HepG2 (cell line): ENCODE measurements around the gene KCTD15. TPM values are rescaled to one million over a fixed set of nuclear protein-coding genes. Genes with fewer than 3 reads are reported as not detected.

Experiments
- CBX5 ChIP-seq: sonication (generic); formaldehyde crosslinking; IDR thresholded peaks from 2 replicates; pipeline ENCODE4 v1.4.0; 2020; ENCODE audit warnings: missing genetic modification reagents, borderline replicate concordance
- PAF1 ChIP-seq: IDR thresholded peaks from 2 replicates; pipeline ENCODE4 v1.6.1; 2016; ENCODE audit warnings: missing genetic modification reagents, missing compliant biosample characterization
- RFX3 ChIP-seq: IDR thresholded peaks from 2 replicates; pipeline ENCODE4 v1.6.1; 2016; ENCODE audit warnings: missing biosample characterization, missing genetic modification reagents
- SKI ChIP-seq: fragments of 450-650 bp; IDR thresholded peaks from one replicate; pipeline ENCODE4 v1.6.1; 2018; ENCODE audit warnings: mild to moderate bottlenecking; ENCODE audit not compliant: partially characterized antibody
- SMARCE1 ChIP-seq: fragments of 450-650 bp; IDR thresholded peaks from 2 replicates; pipeline ENCODE4 v1.6.1; 2017; ENCODE audit warnings: borderline replicate concordance
- ZBTB3 ChIP-seq: sonication (generic); formaldehyde crosslinking; IDR thresholded peaks from 2 replicates; pipeline ENCODE4 v1.4.0; 2020; ENCODE audit warnings: low read depth, mild to moderate bottlenecking, moderate library complexity, missing genetic modification reagents, borderline replicate concordance
- ZNF143 ChIP-seq: sonication (generic); formaldehyde crosslinking; IDR thresholded peaks from 2 replicates; pipeline ENCODE4 v1.4.0; 2020; ENCODE audit warnings: missing genetic modification reagents
- ZNF468 ChIP-seq: sonication (generic); formaldehyde crosslinking; IDR thresholded peaks from 2 replicates; pipeline ENCODE4 v1.8.0; 2022; ENCODE audit warnings: mild to moderate bottlenecking, moderate library complexity, missing genetic modification reagents
- ZNF670 ChIP-seq: sonication (generic); formaldehyde crosslinking; IDR thresholded peaks from 2 replicates; pipeline ENCODE4 v1.8.0; 2022; ENCODE audit warnings: mild to moderate bottlenecking, missing genetic modification reagents, borderline replicate concordance
- ZNF709 ChIP-seq: sonication (generic); formaldehyde crosslinking; IDR thresholded peaks from 2 replicates; pipeline ENCODE4 v1.5.0; 2020; ENCODE audit warnings: mild to moderate bottlenecking, missing genetic modification reagents
- ZNF747 ChIP-seq: sonication (generic); formaldehyde crosslinking; IDR thresholded peaks from 2 replicates; pipeline ENCODE4 v1.8.1; 2023; ENCODE audit warnings: missing genetic modification reagents, mild to moderate bottlenecking, borderline replicate concordance
- polyA plus RNA-seq, 8 experiments: library from polyadenylated mRNA; depleted of rRNA in 3 of 8; stranded (reverse) in 7 of 8; unstranded in 1 of 8; fragments of >200 nt; fragmentation: Illumina TruSeq in 4 of 8; extraction: Trizol in 4 of 8; gene quantifications; 2 replicates each; pipeline versions ENCODE4 v1.2.1 to v1.2.3, GENCODE V29; 2011 to 2016; ENCODE audit warnings: low read depth in 4 of 8, missing spikeins in 1 of 8, mixed read lengths in 1 of 8; ENCODE audit not compliant: insufficient read depth in 1 of 8
- total RNA-seq, 5 experiments: library from RNA; depleted of rRNA; stranded (reverse); fragments of >200 nt; fragmentation: Illumina TruSeq; extraction: Trizol; gene quantifications; 2 replicates each; pipeline ENCODE4 v1.2.3, GENCODE V29; 2016; ENCODE audit warnings: low read depth in 1 of 5
- TF ChIP-seq, protein P1 (sequence below): sonication (generic); formaldehyde crosslinking; IDR thresholded peaks from 2 replicates; pipeline ENCODE4 v1.5.1; 2020; ENCODE audit warnings: missing genetic modification reagents, mild to moderate bottlenecking, borderline replicate concordance
- TF ChIP-seq, protein P2 (sequence below): sonication (generic); formaldehyde crosslinking; IDR thresholded peaks from 2 replicates; pipeline ENCODE4 v1.5.0; 2020; ENCODE audit warnings: mild to moderate bottlenecking, missing genetic modification reagents, borderline replicate concordance
- TF ChIP-seq, protein P3 (sequence below): sonication (generic); formaldehyde crosslinking; conservative IDR thresholded peaks from 2 replicates; pipeline ENCODE4 v1.4.0; 2020; ENCODE audit warnings: missing genetic modification reagents
- TF ChIP-seq, protein P4 (sequence below): sonication (generic); formaldehyde crosslinking; IDR thresholded peaks from 2 replicates; pipeline ENCODE4 v1.5.1; 2020; ENCODE audit warnings: missing genetic modification reagents, mild to moderate bottlenecking, borderline replicate concordance
- TF ChIP-seq, protein P5 (sequence below): IDR thresholded peaks from 2 replicates; pipeline ENCODE4 v1.6.1; 2018; ENCODE audit warnings: missing genetic modification reagents, mild to moderate bottlenecking, missing compliant biosample characterization

The KCTD15 gene
- total and polyA plus RNA-seq, 2 of the 13 experiments (the other 11 are each of a cell fraction or from before 2014, with no cell fraction given) = 13.2 to 16.7 TPM

DNA sequence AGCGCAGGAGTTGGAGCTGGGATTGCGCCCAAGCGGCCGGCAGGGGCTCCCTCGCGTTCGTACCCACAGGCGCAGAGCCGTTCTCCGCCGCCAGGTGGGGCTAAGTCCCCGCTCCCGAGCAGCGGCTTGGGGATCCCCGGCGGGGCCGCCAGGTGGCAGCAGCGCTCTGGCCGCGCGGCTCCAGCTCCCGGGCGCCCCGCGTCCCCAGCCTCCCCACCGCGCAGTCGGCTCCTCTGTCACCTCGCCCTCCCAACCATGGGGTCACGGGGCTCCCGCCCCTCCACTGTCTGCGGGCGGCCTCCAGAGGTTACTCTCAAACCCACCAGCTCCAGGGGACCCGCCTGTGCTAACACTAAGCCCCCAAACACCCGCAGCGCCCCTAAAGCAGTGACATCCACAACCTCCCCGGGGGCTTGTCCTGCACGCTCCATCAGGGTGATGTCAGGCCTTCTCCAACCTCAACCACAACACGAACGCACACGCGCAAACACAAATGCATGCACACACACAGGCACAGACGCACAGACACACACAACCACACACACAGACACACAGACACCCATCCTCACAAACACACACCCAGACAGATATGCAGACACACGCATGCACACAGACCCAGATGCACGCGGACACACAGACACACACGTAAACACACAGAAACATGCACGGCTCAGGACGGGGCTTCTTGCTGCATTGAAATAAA is 18.4 kb upstream of the KCTD15 start (continued):
- TF ChIP-seq ZNF143 (CRISPR knock-in tag) (no peak; the same call in 1 of the 2 replicates), PAF1 (no peak), ZNF468 (CRISPR knock-in tag) (no peak), ZBTB3 (CRISPR knock-in tag) (no peak), CBX5 (CRISPR knock-in tag) (no peak), SMARCE1 (no peak), RFX3 (no peak), SKI (no peak), ZNF747 (CRISPR knock-in tag) (no peak), ZNF709 (CRISPR knock-in tag) (no peak), ZNF670 (CRISPR knock-in tag) (no peak)
- TF ChIP-seq, protein P1, sequence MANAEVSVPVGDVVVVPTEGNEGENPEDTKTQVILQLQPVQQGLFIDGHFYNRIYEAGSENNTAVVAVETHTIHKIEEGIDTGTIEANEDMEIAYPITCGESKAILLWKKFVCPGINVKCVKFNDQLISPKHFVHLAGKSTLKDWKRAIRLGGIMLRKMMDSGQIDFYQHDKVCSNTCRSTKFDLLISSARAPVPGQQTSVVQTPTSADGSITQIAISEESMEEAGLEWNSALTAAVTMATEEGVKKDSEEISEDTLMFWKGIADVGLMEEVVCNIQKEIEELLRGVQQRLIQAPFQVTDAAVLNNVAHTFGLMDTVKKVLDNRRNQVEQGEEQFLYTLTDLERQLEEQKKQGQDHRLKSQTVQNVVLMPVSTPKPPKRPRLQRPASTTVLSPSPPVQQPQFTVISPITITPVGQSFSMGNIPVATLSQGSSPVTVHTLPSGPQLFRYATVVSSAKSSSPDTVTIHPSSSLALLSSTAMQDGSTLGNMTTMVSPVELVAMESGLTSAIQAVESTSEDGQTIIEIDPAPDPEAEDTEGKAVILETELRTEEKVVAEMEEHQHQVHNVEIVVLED (CRISPR knock-in tag) = no peak; the same call in 1 of the 2 replicates
- TF ChIP-seq, protein P2, sequence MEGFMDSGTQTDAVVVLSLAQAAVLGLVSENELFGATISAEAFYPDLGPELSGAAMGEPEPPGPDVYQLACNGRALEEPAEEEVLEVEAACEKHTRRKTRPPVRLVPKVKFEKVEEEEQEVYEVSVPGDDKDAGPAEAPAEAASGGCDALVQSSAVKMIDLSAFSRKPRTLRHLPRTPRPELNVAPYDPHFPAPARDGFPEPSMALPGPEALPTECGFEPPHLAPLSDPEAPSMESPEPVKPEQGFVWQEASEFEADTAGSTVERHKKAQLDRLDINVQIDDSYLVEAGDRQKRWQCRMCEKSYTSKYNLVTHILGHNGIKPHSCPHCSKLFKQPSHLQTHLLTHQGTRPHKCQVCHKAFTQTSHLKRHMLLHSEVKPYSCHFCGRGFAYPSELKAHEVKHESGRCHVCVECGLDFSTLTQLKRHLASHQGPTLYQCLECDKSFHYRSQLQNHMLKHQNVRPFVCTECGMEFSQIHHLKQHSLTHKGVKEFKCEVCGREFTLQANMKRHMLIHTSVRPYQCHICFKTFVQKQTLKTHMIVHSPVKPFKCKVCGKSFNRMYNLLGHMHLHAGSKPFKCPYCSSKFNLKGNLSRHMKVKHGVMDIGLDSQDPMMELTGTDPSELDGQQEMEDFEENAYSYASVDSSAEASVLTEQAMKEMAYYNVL (CRISPR knock-in tag) = 0 out of 2 replicates have a peak, but pooled peaks have one; percentile 51
- TF ChIP-seq, protein P3, sequence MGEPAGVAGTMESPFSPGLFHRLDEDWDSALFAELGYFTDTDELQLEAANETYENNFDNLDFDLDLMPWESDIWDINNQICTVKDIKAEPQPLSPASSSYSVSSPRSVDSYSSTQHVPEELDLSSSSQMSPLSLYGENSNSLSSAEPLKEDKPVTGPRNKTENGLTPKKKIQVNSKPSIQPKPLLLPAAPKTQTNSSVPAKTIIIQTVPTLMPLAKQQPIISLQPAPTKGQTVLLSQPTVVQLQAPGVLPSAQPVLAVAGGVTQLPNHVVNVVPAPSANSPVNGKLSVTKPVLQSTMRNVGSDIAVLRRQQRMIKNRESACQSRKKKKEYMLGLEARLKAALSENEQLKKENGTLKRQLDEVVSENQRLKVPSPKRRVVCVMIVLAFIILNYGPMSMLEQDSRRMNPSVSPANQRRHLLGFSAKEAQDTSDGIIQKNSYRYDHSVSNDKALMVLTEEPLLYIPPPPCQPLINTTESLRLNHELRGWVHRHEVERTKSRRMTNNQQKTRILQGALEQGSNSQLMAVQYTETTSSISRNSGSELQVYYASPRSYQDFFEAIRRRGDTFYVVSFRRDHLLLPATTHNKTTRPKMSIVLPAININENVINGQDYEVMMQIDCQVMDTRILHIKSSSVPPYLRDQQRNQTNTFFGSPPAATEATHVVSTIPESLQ = no peak
- TF ChIP-seq, protein P4, sequence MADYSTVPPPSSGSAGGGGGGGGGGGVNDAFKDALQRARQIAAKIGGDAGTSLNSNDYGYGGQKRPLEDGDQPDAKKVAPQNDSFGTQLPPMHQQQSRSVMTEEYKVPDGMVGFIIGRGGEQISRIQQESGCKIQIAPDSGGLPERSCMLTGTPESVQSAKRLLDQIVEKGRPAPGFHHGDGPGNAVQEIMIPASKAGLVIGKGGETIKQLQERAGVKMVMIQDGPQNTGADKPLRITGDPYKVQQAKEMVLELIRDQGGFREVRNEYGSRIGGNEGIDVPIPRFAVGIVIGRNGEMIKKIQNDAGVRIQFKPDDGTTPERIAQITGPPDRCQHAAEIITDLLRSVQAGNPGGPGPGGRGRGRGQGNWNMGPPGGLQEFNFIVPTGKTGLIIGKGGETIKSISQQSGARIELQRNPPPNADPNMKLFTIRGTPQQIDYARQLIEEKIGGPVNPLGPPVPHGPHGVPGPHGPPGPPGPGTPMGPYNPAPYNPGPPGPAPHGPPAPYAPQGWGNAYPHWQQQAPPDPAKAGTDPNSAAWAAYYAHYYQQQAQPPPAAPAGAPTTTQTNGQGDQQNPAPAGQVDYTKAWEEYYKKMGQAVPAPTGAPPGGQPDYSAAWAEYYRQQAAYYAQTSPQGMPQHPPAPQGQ = no peak
- TF ChIP-seq, protein P5, sequence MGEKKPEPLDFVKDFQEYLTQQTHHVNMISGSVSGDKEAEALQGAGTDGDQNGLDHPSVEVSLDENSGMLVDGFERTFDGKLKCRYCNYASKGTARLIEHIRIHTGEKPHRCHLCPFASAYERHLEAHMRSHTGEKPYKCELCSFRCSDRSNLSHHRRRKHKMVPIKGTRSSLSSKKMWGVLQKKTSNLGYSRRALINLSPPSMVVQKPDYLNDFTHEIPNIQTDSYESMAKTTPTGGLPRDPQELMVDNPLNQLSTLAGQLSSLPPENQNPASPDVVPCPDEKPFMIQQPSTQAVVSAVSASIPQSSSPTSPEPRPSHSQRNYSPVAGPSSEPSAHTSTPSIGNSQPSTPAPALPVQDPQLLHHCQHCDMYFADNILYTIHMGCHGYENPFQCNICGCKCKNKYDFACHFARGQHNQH = peak; percentile 52; the same call in 1 of the 2 replicates
